OCI-M2 (cell line): Measurements from ENCODE around the gene SIX3.

ENCODE experiments used
- DNase-seq: peaks from one replicate; lab custom pipeline; 2025; ENCODE audit not compliant: unreplicated experiment; lab: John Stamatoyannopoulos, UW

The SIX3 gene

DNA sequence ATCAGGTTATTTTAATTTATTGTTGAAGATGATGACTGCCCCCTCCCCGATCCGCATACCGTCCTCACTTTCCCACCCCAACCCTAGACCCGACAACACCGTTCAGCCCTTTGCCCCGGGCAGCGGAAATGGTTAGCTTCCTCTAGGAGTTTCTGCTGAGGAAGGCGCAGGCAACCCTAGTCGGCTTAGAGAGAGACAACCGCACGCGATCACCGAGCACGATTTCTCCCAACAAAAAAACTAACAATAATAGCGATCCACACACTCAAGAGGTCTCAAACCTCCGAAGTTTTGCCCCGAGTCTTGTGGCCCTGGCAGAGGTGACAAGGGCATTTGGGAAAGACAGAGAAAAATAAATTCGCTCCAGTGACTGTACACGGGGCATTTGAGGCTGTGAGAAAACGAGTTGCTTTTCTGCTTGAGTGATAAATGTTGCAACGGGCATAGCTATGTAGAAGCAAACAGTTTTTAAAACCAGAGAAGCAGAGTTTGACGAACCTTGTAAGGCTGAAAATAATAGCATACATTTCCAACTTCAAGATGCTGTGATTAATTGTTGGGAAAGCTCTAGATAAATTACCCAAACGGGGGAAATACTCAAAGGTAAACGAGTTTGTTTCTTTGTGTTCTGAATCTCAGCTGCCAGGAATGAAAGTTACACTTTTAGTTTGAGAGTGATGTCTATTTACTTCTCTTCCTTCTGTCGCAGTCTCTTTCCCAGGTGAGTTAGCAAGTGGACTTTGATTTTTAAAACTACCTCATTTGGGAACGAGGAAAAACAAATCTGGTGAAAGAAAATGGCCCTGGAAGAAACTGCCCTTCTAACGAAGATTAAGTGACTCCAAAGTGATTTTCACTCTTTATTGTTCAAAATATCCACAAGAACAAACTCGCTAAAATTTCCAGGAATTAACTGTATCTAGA, 11.0 kb upstream of the SIX3 start:
- no peak for DNase-seq

DNA sequence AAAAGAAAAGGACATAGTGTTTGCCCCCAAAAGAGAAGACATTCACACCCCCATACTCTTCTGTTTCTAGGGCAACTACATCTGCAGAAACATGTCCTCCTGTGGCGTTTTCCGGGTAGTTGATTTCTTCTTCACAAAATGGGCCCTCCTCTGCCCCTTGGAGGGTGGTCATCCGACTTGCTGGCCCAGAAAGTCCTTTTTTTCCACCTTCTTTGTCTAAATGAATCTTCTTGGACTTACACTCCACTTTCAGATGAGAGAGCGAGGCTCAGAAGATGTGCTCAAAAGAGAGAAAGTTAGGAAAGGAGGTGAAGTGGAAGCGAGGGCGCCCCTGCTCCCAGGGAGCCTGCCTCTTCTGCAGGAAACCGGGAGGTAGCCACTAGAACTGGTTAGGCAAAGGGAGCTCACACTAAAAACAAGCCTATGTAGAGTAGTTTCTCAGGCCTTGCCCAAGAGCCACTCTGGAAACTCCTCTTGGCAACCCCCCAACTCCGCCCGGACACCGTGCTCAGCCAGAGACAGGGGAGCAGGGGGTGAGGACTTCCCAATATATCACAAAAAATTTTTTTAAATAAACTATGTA, 10.2 kb upstream of the SIX3 start:
- DNase-seq, result no peak

DNA sequence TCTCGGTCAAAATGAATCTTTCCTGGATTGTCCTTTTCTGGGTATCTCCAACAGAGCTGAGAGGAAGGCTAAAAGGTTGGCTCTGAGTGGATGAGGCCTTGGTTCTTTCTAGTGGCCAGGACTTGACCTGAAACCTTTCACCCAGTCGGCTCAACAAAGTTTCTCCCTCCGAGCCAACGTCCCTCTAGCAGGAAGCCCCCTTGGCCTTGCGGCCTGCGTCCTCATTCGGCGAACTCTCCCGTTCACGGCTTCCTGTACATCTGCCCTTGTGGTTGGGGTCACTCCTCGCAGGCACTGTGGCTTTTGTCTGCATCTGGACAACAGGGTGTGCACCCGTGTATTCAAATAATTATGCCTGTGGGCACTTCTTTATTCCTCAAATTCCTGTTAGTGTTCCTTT, 9.4 kb upstream of the SIX3 start:
- DNase-seq, result no peak

DNA sequence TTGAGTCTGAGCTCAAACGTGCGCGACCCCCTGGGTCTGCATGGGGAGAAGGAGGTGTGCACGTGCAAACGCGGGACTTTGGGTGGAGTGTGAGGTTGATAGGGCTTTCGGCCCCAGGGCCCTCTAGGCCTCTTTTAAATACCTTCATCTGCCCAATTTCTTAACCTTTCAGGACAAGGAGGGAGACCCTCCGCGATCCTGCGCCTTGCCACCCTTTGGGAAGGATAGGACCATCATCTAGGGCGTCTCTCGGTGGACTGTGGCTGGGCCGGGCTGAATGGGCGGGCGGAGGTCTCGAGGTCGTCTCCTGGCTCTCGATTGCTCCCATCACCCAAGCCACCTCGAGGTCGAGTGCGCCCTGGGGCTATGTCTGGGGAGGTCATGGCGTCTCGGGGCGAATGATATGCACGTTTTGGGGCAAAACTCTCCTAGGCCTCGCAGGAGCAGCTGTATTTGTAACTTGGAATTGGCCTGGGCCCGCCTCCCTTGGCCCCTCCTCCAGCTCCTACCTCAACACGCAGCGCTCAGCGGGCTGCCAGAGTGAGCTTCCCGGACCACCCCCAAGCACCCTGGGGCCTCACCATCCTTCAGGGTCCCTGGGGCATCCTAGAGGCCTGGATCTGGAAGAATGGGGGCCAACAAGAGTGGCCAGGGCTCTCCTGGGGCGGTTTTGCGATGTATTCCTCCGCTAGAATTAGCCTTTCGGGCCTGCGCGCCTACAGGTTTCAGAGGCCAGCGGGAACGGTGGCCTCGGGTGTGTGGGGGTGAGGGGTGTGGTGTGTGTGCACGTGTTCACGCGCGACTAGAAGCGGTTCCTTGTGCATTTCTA, 8.7 kb upstream of the SIX3 start:
- no peak for DNase-seq

DNA sequence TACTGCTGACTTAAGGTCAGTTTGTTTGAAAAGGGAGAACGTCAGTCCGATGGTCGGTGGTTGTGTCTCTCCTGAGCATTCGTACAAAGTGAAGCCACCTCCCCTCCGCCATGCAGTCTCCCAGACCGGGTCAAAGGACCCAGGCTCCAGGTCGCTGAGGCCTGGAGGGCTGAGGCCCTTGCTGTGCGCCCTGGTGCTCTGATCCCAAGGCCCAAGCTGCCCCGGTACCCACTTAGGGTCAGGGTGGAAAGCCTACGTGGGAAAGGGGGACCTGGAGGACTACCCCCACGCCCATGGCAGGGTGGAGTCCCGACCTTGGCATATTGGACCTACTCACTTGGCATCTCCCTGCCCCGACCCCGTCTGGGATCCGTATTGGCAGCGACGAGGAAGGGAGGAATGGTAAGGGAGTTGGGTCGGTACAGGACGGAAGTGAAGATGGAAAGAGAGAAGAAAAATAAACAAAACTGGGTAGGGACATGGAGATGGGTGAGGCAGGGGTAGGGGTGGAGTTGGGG, 8.0 kb upstream of the SIX3 start:
- no peak for DNase-seq

DNA sequence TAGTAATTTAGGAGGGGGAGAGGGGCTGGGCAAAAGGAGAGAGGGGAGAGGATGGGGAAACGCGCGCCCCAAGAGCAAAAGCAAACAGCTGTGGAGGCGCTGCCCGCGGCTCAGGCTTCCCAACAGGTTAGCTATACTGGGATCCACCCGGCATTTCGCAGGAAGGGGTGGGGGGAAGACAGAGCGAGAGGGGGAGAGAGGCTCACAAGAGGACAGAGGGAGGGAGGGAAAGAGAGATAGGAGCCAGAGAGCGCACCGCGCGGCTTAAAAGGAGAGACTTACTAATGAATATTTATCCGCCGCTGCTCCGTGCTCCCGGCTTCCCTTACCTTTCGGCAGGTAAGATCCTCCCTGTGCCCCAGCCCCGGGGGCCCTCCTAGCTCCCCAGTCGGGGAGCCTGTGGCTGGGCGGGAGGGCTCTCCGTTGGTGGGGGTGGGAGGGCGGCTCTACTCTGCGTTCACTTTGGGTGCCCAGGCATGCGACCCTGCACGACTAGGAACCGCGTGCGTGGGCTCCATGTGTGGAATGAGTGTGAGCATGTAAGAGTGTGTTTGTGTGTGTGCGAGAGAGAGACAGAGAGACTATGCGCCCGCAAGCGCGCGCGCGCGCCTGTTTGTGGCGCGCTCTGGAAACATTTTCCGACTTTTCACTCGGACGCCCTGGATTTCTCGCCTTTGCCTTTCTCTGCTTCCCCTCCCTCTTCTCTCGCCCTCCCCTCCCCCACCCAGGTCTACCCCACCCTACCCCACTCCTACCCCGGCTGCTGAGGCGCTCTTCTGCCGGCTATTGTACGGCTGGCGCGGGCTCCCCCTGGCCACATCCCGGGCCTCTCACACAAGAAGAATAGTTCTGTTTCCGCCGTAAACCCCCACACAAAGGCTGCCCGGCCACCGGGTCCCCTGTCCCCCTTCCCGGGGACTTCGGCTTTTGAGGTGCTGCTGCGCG, 7.2 kb upstream of the SIX3 start:
- no peak for DNase-seq

DNA sequence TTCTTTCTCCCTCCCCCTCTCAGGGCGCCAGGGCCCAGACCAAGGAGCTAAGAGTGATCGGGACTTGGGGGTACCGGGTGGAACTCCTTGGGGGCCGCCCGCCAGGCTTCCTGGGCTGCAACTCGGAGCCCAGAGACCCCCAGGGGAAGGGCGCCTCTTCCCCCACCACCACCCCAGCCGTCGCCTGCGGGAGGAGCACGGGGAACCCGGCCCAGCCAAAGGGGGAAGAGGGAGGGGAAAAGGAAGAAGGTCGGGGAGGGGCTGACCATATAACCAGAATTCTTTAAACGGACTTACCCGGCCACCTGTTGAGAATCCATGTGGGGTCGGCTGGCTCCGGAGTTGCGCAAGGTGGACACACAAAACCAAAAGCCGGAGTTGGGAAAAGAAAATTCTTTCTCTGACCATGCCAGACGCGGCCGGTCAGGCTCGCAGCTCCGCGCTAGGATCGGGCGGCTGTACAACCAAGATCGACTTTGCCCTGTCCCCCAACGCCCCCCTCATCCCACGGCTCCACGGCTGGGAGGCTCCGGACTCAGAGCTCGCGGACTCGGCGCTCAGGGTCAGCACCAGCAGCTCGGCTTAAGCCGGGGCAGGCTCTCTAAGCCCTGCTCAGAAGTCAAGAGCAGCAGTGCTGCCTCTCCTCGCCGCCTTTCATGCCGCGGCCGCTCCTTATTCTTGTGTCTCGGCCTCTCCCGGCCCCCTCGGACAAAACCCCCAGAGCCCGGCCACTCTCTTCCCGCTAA, 6.3 kb upstream of the SIX3 start:
- DNase-seq, result no peak

DNA sequence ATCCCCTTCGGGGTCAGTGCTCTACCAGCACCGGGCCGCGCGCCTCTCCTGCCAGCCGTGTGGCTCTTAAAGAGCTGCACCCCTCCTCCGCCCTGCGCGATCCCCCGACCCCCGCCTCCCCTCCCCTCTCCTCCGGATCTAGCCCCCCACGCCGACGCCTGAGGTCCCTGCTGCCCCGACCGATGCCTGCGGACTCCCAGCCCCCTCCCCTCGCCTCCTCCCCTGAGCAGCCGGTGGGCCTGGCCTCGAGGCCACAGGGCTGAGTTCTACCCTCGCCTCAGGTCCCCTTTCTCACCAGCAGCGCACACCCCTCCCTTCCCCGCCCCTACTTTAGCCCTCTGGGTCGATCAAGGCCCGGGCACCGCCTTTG, 5.8 kb upstream of the SIX3 start:
- no peak for DNase-seq

DNA sequence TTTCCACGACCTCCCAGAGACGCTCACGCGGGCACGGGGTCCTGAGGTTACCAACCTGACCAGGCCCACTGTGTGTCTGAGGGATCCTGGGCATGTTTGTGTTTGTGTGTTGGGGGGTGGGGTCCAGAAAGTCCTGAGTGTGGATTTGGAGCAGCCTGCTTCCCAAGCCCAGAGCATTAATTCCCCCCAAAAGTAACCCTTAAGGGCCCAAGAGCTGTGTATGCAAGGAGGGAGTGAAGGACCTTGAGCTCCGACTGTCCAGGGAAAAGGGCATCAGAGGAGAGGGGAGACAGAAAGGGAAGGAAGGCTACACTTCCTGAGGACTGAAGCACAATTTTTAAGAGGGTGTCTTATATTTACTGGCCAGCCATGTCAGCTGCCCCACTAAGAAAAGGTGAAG, 5.2 kb upstream of the SIX3 start:
- DNase-seq, result no peak

DNA sequence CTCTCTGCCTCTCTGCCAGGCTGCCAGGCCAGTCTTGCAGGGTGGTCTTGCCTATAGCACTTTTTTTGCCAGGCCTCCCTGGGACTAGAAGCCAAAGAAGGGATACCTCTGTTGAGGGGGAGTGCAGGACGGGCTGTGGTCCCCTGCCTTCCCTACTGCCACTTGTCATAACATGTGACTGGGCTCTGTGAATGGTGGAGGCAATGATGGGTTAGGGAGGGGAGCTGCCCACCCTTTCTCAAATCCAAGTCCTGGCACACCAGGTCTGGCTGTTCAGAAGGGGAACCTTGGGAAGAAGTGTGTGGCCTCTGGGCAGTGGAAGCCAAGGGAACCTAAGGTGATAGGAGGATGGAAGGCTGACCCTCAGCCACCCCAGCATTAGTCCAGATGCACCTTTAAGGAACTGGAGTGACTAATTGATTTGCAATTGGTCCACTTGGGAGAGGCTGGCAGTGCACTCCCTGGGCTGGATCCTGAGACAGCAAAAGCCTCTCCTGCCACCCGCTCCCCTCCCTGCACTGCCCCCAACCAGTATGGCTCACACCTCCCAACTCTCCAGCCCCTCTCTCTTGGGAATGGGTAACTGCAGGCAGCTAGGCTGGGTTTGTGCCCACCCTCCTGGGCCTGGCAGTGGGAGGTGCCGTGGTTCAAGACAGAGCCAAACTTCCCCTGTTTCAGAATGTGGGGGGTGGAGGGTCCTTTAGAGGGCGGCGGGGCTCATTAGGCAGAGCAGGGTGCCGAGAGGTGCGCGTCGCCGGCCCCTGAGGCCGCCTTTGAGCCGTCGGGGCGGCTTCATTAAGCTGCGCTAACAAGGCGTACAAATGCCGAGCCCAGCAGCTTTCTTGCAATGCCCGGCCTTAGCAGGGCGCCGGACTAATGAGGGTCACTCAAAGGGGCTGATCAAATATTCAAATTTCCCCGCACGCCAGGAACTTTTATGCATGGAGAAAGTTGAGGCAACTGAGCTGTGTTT, 4.5 kb upstream of the SIX3 start:
- DNase-seq, result no peak

DNA sequence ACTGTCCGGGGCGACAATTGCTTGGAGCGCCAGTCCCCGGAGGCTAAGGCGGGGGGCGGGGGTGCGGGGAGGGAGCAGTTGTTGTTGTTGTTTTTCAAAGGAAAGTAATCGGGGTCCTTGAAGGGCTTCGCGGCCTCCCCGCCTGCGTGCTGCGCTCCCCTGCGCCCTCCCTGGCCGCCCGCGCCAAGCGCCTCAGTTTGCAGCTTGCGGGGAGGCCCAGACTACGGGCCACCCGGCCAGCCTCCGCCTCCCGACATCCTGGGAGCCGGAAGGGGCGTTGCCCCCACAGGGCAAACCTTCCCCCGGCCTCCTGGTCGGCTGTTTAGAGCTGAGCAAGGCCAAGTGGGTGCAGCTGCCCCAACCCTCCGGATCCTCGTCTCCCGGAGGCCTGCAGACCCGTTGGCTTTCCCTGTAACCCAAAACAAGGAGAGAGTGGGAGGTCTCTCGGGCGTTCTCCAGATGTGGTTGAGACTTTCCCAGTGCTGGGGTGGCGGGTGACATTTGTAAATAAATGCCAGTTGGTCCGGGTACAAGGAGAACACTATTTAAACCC, 3.7 kb upstream of the SIX3 start:
- DNase-seq, result no peak

DNA sequence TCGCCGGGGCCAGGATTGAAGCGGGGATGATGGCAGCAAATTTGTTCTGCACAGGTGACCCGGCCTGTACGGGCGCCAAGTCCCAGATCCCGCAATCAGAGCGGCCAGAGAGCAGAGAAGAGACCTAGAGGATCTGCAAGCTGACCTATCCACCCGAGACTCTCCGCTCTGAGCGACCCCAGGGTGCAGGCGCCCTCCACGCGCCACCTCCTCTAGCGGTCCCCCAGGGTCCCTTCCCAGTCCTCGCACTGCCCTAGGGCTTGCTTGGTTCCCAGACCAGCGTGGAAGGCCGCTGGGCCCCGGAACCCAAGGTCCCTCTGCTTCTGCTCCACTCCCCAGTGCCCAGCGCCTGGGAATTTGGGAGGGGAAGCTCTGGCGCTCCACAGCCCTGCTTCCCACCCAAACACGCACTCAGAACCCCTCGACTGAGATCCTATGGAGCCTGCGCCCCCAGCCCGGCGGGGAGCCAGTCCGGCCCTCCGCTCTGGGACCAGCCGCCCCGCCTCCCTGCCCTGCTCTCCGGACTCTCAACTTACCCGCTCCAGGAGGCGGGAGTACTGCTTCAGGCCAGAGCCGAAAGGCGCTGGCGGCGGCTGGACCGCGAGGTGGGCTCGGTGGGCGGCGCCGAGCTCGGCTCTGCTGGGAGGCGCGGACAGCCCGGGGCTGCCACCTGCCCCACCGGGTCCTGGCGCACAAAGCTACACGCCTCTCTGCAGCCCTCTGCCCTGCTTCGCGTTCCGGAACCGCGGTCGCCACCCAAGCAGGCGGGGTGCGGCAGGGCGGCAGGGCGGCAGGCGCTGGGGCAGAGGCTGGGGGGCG, 3.0 kb upstream of the SIX3 start:
- no peak for DNase-seq

DNA sequence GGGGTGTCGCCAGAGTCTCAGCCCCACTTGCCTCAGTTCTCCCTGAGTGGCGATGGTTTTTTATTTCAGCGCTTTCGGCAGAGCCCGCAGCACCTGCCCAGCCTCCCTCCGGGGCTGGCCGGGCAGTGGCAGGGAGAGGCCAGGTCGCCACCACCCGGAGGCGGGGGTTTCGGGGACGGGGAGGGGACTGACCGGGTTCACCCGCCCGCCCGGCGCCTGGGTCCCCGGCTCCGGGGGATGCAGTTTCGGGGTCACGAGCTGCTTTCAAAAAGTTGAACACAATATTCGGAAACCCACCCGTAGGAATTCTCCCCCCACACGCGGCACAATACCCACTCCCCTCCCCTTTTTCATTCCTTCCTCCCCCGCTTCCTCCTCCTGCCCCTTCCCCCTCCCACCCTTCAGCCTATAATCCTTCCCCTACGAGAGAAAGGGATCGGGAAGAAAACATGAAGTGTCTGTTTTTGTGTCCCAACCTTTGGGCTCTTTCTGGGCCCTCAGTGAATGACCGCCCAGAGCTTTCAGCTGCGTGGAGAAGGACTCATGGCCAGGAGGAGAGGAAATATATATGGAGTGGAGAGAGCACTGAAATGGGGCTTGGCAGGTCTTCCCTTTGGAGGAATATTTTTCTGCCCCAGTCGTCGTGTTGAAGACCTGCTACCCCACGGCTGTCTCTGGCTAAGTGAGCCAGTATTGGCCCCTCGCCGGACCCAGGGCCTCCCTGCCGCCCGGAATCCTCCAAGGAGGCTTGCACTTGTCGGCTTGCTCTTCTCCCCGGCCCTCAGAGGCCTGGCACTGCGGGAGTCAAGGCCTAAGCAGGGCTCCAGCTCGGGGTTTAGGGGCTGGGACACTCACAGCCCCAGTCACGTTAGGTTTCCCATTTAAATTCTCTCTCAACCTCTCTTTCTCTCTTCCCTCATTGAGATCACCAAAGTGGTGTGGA, 2.1 kb upstream of the SIX3 start:
- no peak for DNase-seq

DNA sequence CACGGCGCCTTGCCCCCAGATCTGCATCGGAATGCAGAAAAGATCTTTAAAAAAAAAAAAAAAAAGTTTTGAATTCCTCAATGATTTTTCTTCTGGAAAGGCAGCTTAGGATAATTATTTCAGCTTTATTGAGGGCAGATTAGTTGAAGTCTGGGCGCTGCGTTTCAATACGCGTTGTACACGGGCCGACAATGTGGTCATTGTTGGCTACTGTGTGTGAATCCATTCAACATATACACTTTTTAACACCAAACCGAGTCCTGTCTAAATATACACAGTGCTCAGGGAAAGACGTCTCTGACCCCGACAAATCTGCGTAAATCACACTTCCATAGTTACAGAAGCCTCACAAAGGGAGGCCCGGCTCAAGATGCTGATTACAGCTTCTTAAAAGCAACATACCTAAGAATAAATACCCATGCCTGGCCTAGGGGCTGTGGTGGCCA, 1.4 kb upstream of the SIX3 start:
- no peak for DNase-seq

DNA sequence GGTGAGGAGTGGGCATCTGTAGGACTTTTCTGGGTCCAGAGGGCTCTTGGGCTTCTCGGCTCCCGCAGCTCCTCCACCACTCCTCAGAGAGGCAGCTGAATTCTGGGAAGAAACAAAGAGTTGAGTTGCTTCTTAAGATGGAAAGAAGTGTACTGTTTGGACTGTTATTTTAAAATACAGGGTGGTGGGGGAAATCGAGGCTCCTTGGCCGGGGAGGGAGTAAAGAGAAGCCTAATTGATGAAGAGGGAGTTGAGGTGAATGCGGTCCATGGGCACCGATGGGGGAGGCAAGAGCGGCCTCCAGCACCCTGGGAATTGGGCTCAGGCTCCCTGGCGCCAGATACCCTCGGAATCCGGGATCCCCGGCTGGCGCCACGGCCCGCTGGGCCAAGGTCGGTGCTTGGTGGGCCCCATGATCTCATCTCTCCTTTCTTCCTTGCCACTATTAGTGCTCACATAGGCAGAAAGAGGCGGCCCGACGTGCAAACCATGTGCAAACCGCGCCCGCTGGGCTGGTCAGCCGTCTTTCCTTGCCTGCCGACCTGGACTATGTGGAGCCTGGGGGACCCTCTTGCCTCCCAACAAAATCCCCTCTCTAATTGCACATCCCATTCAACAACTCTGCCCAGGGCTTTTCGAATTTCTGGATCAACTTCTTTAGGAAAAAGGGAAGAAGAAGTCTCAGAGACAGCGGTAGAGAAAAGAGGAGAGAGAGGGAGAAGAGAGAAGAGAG, 604 bp upstream of the SIX3 start:
- no peak for DNase-seq
